Stimulated activated CD8-positive, alpha-beta memory T cell treated with anti-CD3 and anti-CD28 coated beads, Interleukin-12 subunit alpha, Interleukin-12 subunit beta, amount 100 ng/mL, for 24 hours (primary cell): Measurements from ENCODE around the gene VSTM5.

Experiments used
- DNase-seq: peaks from one replicate; pipeline ENCODE4 v3.0.0-alpha.2; 2020; ENCODE audit errors: extremely low read depth

Gene VSTM5

GRCh38 chr11:93842461-93842860 is 8.0 kb downstream of the VSTM5 start:
- DNase-seq = no peak

DNA sequence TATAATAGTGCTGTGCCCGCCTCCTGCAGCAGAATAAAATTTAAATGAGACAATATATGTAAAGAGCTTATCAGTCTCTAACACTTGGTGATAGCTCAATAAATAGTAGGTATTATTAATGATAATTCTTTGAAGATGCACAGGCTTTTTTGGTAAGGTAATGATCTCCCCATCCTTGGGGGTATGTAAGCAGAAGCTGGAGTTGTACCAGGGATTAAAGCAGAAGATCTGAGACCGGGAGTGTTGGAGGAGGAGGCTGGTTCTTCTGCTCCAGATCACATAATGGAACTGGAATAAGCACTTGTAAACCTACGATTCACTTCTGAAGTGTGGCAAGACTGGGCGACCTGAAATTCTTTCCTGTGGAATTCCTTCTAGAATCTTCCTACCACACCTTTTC is 8.4 kb downstream of the VSTM5 start:
- no peak for DNase-seq

- DNase-seq = no peak
Measured at GRCh38 chr11:93841446-93841845, 9.0 kb downstream of the VSTM5 start.

DNA sequence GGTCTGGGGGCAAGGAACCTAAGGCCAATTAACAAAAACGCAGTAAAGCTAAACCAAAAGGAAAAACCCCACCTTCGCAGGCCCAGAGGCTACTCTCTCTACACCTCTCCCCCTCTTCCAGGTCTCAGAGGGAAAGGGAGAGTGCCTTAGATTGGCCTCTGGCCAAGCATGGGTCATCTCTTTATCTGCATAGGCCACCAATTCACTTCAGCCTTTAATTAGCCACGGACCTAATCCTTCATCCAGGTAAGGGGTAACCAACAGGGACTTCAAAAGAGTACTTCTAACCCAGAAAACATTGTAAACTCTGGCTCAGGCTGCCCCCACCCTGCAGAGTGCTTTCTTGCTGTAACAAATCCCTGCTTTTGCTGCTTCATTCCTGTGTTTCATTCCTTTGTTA is 9.4 kb downstream of the VSTM5 start:
- DNase-seq = no peak

GRCh38 chr11:93840180-93840579 is 10.2 kb downstream of the VSTM5 start:
- no peak for DNase-seq

DNA sequence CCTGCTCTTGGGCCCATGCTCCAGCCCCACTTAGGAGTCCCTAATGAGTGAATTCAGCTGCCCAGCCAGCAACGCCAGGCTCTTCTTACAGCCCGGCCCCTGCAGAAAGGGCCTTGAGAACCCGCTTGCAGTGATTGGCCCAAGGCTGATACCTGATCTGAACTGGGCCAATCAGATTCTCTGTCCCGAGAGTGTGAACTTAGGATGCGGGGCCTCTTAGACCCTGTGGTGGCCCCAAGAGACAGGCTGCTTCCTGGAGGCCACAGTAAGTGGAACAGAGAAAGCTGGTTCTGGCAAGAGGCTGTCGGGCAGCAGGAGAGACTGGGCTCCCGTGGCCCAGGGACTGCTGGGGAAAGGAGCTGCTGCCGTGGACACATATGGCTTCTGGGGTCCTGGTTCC is 11.5 kb downstream of the VSTM5 start:
- DNase-seq = no peak

DNA sequence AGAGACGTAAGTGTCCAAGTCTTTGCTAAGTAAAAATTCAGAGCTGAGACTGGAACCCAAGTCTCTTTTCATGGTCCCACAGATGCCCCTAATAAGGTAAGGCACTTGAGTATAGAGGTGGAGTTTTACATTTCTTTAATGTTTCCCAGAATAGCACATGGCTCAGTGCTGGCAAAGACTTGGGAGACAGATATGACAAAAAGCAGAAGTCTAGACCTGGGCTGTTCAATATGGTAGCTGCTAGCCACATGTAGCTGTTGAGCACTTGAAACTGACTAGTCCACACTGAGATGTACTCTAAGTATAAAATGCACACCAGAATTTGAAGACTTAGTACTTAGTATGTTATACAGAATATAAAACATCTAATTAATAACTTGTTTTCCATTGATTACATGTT is 17.6 kb downstream of the VSTM5 start:
- DNase-seq = no peak

DNA sequence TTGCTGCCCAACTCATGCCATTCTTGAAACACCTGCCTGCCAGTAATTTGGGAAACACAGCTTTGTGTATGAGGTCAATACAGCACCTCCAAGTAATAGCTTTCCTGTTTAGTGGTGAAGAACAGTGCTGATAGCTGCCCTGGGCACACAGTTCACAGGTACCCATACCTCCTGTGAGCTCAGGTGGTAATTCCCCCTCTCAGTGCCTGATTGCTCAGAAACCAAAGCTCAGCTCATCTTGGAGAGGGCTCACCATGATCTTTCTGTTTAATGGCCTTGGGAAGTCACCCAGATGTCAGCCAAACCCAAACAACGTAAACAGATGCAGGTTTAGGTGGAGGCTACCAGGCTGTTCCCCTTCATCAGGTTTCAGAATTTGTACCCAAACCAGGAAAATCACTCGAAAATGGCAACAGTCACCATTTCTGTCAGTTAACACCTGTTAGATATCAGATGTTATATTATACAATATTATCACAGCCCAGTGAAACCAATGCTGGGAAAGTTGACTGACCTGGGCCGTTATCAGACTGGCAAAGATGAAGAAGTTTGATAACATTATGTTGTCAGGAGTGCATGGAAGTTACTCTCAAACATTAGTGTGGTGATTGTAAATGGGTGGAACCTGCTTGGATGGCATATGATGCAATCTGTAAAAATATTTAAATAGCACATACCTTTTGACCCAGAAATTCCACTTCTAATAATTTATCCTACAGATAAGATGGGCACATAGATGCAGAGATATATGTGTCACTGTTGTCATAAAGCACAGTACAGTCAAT is 18.9 kb downstream of the VSTM5 start:
- no peak for DNase-seq

DNA sequence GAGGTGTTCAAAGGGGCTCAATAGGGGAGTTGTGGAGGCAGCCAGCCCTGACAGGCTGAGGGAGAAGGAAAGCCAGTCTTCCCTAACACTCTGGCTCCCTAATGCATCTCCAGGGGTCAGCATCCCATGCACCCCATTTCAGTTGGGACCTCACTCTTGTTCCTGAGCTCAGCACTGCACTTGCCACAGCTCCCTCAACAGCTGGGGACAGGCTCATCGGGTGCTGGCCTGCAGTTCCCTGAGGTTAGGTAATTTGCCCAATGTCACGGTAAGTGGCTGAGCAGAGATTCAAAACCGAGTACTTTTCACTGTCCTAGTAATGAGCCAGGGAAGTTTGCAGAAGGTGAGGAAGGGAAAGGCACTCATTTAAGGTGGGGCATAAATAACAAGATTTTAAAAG is 20.8 kb downstream of the VSTM5 start:
- no peak for DNase-seq

DNA sequence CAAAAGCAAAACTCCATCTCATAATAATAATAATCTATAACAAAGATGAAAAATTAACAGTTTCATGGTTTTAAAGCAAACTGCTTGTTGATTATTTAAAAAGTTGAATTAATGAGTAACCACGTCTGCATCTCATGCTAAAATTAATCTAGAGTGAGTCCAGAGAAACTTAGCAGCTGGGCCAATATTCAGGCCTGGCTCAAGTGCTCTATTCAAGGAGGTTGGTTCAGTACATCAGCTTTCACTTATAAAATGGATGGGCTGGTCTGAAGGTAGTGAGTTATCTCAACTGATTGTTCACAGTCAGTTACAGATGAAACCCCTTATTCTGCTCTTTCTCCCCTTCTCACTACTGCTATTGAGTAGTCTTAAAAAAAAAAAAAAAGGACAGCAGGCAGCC is 23.1 kb downstream of the VSTM5 start:
- no peak for DNase-seq

- DNase-seq = no peak
Measured at GRCh38 chr11:93823210-93823609, 27.2 kb downstream of the VSTM5 start.

DNA sequence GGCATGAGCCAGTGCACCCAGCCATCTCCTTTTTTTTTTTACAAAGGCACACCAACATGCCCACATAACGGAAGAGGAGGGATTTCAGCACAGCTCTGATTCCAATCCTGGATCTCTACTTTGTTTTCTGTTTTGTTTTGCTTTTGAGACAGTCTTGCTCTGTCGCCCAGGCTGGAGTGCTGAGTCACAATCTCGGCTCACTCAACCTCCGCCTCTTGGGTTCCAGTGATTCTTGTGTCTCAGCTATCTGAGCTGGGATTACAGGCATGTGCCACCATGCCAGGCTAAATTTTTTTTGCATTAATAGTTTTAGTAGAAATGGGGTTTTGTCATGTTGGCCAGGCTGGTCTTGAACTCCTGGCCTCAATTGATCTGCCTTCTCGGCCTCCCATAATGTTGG is 28.1 kb downstream of the VSTM5 start:
- no peak for DNase-seq

- DNase-seq = no peak
Measured at GRCh38 chr11:93821617-93822016, 28.8 kb downstream of the VSTM5 start.

- DNase-seq = no peak
Measured at GRCh38 chr11:93820847-93821246, 29.6 kb downstream of the VSTM5 start.

DNA sequence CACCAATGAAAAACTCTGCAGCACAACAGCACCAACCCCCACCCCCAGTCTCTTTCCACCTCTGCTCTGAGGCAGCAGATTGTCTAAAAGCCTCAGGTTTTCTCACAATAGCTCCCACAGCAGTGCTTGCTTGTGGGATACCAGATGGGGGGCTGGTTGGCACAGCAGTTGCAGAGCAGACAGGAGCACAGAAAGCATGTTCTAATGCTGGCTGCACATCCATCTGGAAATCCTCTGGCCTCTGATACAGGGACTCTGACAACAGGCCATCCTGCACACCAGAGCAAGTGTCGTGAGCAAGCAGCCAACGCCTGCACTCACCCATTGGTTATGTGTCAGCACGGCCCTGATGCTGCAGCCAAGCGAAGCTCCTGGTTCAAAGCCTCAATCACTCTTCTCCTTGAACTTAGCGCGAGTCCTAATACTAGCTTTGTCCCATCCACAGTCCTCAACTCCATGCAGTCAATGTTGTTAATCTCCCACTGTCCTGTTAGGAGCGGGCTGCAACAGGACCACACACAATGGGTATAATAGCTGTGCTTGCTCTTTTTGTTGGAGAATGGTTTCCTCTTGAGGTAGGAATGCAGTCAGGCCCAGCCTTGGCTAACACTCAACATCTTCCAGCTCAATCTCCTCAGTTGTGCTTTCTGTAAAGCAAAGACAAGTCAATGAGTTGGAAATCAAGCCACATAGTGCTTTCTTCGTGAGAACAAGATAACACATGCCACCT is 30.3 kb downstream of the VSTM5 start:
- no peak for DNase-seq

GRCh38 chr11:93817426-93818348 is 32.7 kb downstream of the VSTM5 start:
- DNase-seq = no peak

DNA sequence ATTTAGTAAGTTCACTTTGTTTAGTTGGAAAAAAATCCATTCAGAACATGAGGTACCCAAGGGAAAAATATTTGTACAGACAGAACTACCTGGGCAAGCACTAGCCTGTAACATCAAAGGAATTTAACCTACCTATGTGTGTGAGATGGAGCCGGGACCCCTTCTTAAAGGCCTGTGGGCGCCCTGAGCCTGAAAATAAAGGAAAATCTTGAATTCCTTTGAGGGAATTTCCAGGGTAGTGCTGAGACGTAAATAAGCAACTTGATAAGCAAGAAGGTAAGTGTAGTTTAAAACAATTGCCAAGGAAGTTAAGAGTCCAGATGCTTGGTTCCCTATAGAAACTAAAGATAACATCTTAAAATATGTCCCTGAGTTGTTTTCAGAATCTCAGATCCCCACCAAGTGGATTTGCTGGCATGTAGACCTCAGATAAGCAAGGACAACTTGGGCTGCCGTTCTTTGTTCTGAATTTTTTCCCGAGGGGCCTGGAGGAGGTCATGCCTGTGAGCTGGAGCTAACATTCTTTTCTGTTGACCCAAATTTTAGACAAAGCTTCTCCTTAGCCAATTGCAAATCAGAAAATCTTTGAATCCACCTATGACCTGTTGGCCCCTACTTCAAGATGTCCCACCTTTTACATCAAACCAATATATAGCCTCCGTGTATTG is 35.3 kb downstream of the VSTM5 start:
- DNase-seq = no peak

DNA sequence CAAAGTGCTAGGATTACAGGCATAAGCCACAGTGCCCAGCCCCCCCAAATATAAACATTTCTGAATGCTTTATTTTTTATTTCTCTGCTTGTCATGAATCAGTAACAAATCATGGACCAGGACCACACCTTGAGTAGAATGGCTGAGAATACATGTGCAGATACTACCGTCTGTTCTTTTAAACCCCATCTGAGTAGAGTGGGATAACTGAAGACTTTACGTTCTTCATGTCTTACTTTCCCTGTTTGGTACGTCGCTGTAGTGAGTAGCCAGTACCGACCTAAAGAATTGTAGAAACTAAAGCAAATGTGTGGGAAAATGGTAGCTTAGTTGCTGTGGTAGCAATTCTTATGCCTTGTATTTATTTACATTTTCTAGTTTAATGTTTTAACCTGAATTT is 36.4 kb downstream of the VSTM5 start:
- DNase-seq = no peak

DNA sequence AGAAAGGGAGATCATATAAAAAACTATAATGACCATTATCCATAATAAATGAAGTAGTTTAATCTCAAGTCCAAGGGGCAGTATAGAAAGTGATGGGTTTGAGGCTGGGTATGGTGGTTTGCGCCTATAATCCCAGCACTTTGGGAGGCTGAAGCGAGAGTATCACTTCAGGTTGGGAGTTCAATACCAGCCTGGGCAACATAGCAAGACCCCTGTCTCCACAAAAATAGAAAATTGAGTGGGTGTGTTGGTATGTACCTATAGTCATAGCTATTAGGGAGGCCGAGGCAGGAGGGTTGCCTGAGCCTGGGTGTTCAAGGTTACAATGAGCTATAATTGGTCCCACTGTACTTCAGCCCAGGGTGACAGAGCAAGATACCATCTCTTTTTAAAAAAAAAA is 42.4 kb downstream of the VSTM5 start:
- no peak for DNase-seq

- no peak for DNase-seq
Measured at GRCh38 chr11:93804879-93805278, 45.5 kb downstream of the VSTM5 start.

GRCh38 chr11:93801366-93801765 is 49.1 kb downstream of the VSTM5 start:
- no peak for DNase-seq
